Heart right ventricle (tissue), 16 donors: ENCODE data around the gene AS3MT. TPM values are rescaled to one million over a fixed set of nuclear protein-coding genes. Genes with fewer than 3 reads are reported as not detected.

Experiments used
- ATAC-seq, 8 donors: fragments of 200-7000 bp; cut with Tn5 transposase; one replicate each; pipeline ENCODE4 v1.9.1; 2020; ENCODE audit warnings: mild to moderate bottlenecking in 8 of 8, moderate library complexity in 8 of 8, moderate number of reproducible peaks in 1 of 8
- DNase-seq, 2 donors: peaks; one replicate each; pipeline ENCODE4 v3.0.0-alpha.2; 2020
- H3K27ac ChIP-seq, 10 donors: fragments of 200-600 bp; sonication (generic) in 2 of 10; one replicate each; pipeline versions ENCODE4 v1.5.0 to v1.8.0; 2020 to 2022; ENCODE audit warnings: mild to moderate bottlenecking in 3 of 10
- H3K27me3 ChIP-seq, 7 donors: fragments of 200-600 bp; one replicate each; pipeline ENCODE4 v1.8.0; 2021 to 2022; ENCODE audit warnings: mild to moderate bottlenecking in 2 of 7
- H3K36me3 ChIP-seq, 9 donors: fragments of 200-600 bp; sonication (generic) in 1 of 9; one replicate each; pipeline versions ENCODE4 v1.5.0 to v1.8.0; 2020 to 2022; ENCODE audit warnings: mild to moderate bottlenecking in 2 of 9
- H3K4me1 ChIP-seq, 9 donors: fragments of 200-600 bp; sonication (generic) in 1 of 9; one replicate each; pipeline versions ENCODE4 v1.5.0 to v1.8.0; 2020 to 2022; ENCODE audit warnings: mild to moderate bottlenecking in 4 of 9
- H3K4me3 ChIP-seq, 10 donors: fragments of 200-600 bp; sonication (generic) in 2 of 10; one replicate each; pipeline versions ENCODE4 v1.5.0 to v1.8.0; 2020 to 2022; ENCODE audit warnings: mild to moderate bottlenecking in 7 of 10, moderate library complexity in 2 of 10
- H3K9me3 ChIP-seq, 11 donors: fragments of 200-600 bp in 10 of 11; sonication (generic) in 2 of 11; one replicate each; pipeline versions ENCODE4 v1.5.0 to v1.8.0; 2013 to 2022; ENCODE audit warnings: mild to moderate bottlenecking in 2 of 11, control low read depth in 1 of 11, moderate library complexity in 1 of 11
- WGBS, 2 donors: extraction: QIAGEN DNeasy Blood & Tissue Kit; methylation state at CpG; one replicate each; pipeline ENCODE4 v1.1.7; 2013; ENCODE audit warnings: inconsistent platforms in 1 of 2; 5-methylcytosine and 5-hydroxymethylcytosine counted together
- intact Hi-C, 10 donors: fragments of 100-400 bp; cut with DNase I; formaldehyde crosslinking; loops; one replicate each; pipeline versions ENCODE4 v1.11.1 to v1.14.2; 2022
- polyA plus RNA-seq, 2 donors: library from polyadenylated mRNA; stranded (reverse); fragments of 200-250 nt; gene quantifications; one replicate each; pipeline ENCODE4 v1.2.3, GENCODE V29; 2013
- total RNA-seq, 10 donors: library from RNA; stranded (reverse); fragmentation: NEBNext Ultra II Directional in 3 of 10; extraction: Animal tissue kit (Norgen Biotek cat#: 25700) in 3 of 10; gene quantifications; one replicate each; pipeline versions ENCODE4 v1.2.1 to v1.2.4, GENCODE V29; 2021 to 2023
- TF ChIP-seq, protein P1 (sequence below), 9 donors: fragments of 200-600 bp; sonication (generic) in 2 of 9; IDR thresholded peaks; one replicate each; pipeline versions ENCODE4 v1.5.0 to v1.8.0; 2021 to 2022; ENCODE audit warnings: antibody characterized with exemption in 9 of 9, mild to moderate bottlenecking in 5 of 9, moderate library complexity in 1 of 9
- donor health status: Arrhythmogenic right ventricular cardiomyopathy.
- donor health status: ischemic (EF 13 %, LVEDD 7.1; RV severe dilation, severe dysfunction).
- donor health status: healthy with polysubstance abuse.
- donor health status: DM: no; HTN: yes; CAD: no.
- donor health status: DM: no; HTN: no; CAD: no.
- donor health status: ischemic (EF 25% LVEDD 6.9; RV normal size, moderate dysfunction).
- donor health status: ischemic (EF 25% LVEDD 5.7; RV mildly dilated, moderate dysfunction).
- donor health status: healthy.
- donor health status: DM: yes; HTN: yes; CAD: no.
- donor health status: Ischemic cardiomyopathy.
- donor health status: ischemic (EF 35%, LVEDD 5.7; RV mildly dilated, moderate dysfunction).
- donor health status: nonischemic (EF 11% LVEDD 7.7; RV severe dilation, severe dysfunction).
- donor health status: DM: yes; HTN: yes; CAD: no.
- donor health status: PGD.
- donor health status: ischemic (EF 29% LVEDD 5.4; RV normal size, mild dysfunction).
- donor health status: nonischemic (EF 23%, LVEDD 6.1; RV moderate dilation, normal function).

AS3MT gene
- total and polyA plus RNA-seq, 12 donors, result 6.6 to 59.4 (median 15.4) TPM

DNA sequence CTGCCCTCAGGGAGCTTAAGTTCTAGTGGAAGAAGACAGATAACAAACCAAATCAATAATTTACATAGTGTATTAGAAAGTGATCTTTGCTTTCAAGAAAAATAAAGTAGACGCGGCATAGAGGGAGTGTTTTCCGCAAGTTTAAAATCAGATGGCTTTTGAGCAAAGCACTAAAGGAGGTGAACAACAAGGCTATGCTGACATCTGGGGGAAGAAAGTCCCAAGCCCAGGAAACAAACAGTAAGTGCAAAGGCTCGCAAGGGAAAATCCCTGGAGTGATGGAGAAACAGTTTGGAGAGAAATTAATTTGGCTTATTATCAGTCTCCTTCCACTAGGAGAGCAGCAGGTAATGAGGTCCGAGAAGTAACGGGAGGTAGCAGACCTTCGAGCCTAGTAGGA, 46.9 kb downstream of the AS3MT start:
- H3K36me3 ChIP-seq, result no peaks in the 10 kb centered on the region
- no peaks in the 10 kb centered on the region for H3K9me3 ChIP-seq
- intact Hi-C loops, result loop anchor here in 9 of 10 donors (2.0 to 10.0 kb wide), 10 partner anchors 151 to 419 kb away; partner anchors contain the start of genes RPEL1 (in 2 of the 9) and NT5C2 (in 1 of the 9)
- no peak overlapping the region for H3K4me3 ChIP-seq
- H3K27ac ChIP-seq, result no peak overlapping the region
- TF ChIP-seq, protein P1, sequence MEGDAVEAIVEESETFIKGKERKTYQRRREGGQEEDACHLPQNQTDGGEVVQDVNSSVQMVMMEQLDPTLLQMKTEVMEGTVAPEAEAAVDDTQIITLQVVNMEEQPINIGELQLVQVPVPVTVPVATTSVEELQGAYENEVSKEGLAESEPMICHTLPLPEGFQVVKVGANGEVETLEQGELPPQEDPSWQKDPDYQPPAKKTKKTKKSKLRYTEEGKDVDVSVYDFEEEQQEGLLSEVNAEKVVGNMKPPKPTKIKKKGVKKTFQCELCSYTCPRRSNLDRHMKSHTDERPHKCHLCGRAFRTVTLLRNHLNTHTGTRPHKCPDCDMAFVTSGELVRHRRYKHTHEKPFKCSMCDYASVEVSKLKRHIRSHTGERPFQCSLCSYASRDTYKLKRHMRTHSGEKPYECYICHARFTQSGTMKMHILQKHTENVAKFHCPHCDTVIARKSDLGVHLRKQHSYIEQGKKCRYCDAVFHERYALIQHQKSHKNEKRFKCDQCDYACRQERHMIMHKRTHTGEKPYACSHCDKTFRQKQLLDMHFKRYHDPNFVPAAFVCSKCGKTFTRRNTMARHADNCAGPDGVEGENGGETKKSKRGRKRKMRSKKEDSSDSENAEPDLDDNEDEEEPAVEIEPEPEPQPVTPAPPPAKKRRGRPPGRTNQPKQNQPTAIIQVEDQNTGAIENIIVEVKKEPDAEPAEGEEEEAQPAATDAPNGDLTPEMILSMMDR (IDR thresholded peaks at IDR 0.05), result no peak
- peaks cover 6 to 44% (median 35%) of the 10 kb centered on the region in 9 donors for H3K4me1 ChIP-seq
- 77 to 81% methylated on average over 7 of the region's 7 CpGs for WGBS, 2 donors
- H3K27me3 ChIP-seq, result peaks cover 0 to 13% (median 0%) of the 10 kb centered on the region in 7 donors
- ATAC-seq, result no peak
- DNase-seq, result no peak

GRCh38 chr10:102917314-102917961, 48.2 kb downstream of the AS3MT start:
- H3K4me3 ChIP-seq, result peak overlapping the region; percentile 22 to 99 (median 87)

GRCh38 chr10:102917962-102918816, 48.9 kb downstream of the AS3MT start, which contains the start of gene CNNM2:
CNNM2 (plus strand) TSS chr10:102918294; CDS start chr10:102918481, 187 bp downstream.
- peak; percentile 96 to 99 (median 98) for ATAC-seq
- TF ChIP-seq, protein P1 (IDR thresholded peaks at IDR 0.05), result peak in 1 of 9 donors; percentile 19

More at GRCh38 chr10:102917314-102917961, 48.2 kb downstream of the AS3MT start:
- TF ChIP-seq, protein P1 (IDR thresholded peaks at IDR 0.05), result peak; percentile 97 to 100 (median 99)
- Histone ChIP-seq H3K36me3 (no peaks in the 10 kb centered on the region), H3K4me1 (peaks cover 6 to 56% (median 40%) of the 10 kb centered on the region in 9 donors), H3K9me3 (no peaks in the 10 kb centered on the region), H3K27ac (peak overlapping the region; percentile 41 to 93 (median 78)), H3K27me3 (peaks cover 0 to 13% (median 0%) of the 10 kb centered on the region in 7 donors)
- ATAC-seq, result peak; percentile 73 to 90 (median 80)
- intact Hi-C loops, result loop anchor here (1.0 to 10.0 kb wide), 12 partner anchors 150 to 417 kb away; partner anchors contain the start of genes RPEL1 (in 2 of the 10) and NT5C2 (in 1 of the 10)
- 0 to 1% methylated on average over 45 of the region's 45 CpGs for WGBS, 2 donors
- DNase-seq, result peak; percentile 80 to 83

More at GRCh38 chr10:102917962-102918816, 48.9 kb downstream of the AS3MT start, which contains the start of gene CNNM2:
- peak within 1 kb of the TSS; percentile 65 to 100 (median 91) for H3K4me3 ChIP-seq
- intact Hi-C loops, result loop anchor here (1.0 to 10.0 kb wide), 13 partner anchors 140 to 417 kb away; partner anchors contain the start of genes RPEL1 (in 3 of the 10) and NT5C2 (in 1 of the 10)
- H3K36me3 ChIP-seq, result no peaks in the 10 kb centered on the region
- 0 to 1% methylated on average over 80 of the region's 80 CpGs for WGBS, 2 donors
- H3K27me3 ChIP-seq, result peaks cover 0 to 13% (median 0%) of the 10 kb centered on the region in 7 donors
- H3K9me3 ChIP-seq, result no peaks in the 10 kb centered on the region
- peaks cover 6 to 61% (median 43%) of the 10 kb centered on the region in 9 donors for H3K4me1 ChIP-seq
- peak; percentile 99 to 100 for DNase-seq
- peak within 1 kb of the TSS; percentile 58 to 93 (median 84) for H3K27ac ChIP-seq
